ENCODE data around the gene DUSP22.

The DUSP22 gene

GRCh38 chr6:298233-299103 lies 6.2 kb downstream of the DUSP22 start:
- H3K36me3 ChIP-seq (replicated peaks; ENCODE audit: insufficient read depth, low read length) = no peaks in the 10 kb centered on the region
- peak overlapping the region; percentile 59 for H3K27ac ChIP-seq (ENCODE audit: low read length)
- peaks cover 100% of the 10 kb centered on the region for H3K79me2 ChIP-seq (ENCODE audit: low read length)
- H3K27me3 ChIP-seq (replicated peaks; ENCODE audit: insufficient read depth, low read length) = no peaks in the 10 kb centered on the region
- peak overlapping the region; percentile 9; the same call in 1 of the 2 replicates for H3K4me3 ChIP-seq (ENCODE audit: low read length)
- peak overlapping the region; percentile 64 for H3K4me2 ChIP-seq (ENCODE audit: low read depth, low read length)
- peak overlapping the region; percentile 13; the same call in 1 of the 2 replicates for H3K9ac ChIP-seq (ENCODE audit: low read length)
- no peaks in the 10 kb centered on the region for H3K9me3 ChIP-seq (replicated peaks; ENCODE audit: insufficient read depth, low read length)
- TF ChIP-seq EZH2 (optimal IDR thresholded peaks at IDR 0.05; ENCODE audit: low read depth, low read length) (no peak), EZH2phosphoT487 (IDR thresholded peaks at IDR 0.05; ENCODE audit: low read length) (no peak), CTCF (IDR thresholded peaks at IDR 0.05; ENCODE audit: low read length) (no peak)
- H4K20me1 ChIP-seq (ENCODE audit: insufficient read depth, low read length) = no peaks in the 10 kb centered on the region
- DNase-seq = peak; percentile 41
- peaks cover 73% of the 10 kb centered on the region for H3K4me1 ChIP-seq (ENCODE audit: low read length)
- no peaks in the 10 kb centered on the region for H3K9me2 ChIP-seq (replicated peaks; ENCODE audit: insufficient read depth, low read length)
- no peak overlapping the region for H2AFZ ChIP-seq (ENCODE audit: low read length)
- peaks cover 38% of the 10 kb centered on the region for H3F3A ChIP-seq (ENCODE audit: insufficient read depth, low read length)

GRCh38 chr6:299104-299980 lies 7.1 kb downstream of the DUSP22 start:
- TF ChIP-seq EZH2phosphoT487 (IDR thresholded peaks at IDR 0.05; ENCODE audit: low read length) = no peak
- no peak for TF ChIP-seq CTCF (IDR thresholded peaks at IDR 0.05; ENCODE audit: low read length)
- TF ChIP-seq EZH2 (optimal IDR thresholded peaks at IDR 0.05; ENCODE audit: low read depth, low read length) = no peak
- Histone ChIP-seq H3K4me3 (ENCODE audit: low read length) (peak overlapping the region; percentile 9; the same call in 1 of the 2 replicates), H3K9me2 (replicated peaks; ENCODE audit: insufficient read depth, low read length) (no peaks in the 10 kb centered on the region), H4K20me1 (ENCODE audit: insufficient read depth, low read length) (no peaks in the 10 kb centered on the region), H3K36me3 (replicated peaks; ENCODE audit: insufficient read depth, low read length) (no peaks in the 10 kb centered on the region), H3K79me2 (ENCODE audit: low read length) (peaks cover 100% of the 10 kb centered on the region), H3K4me2 (ENCODE audit: low read depth, low read length) (peak overlapping the region; percentile 64), H3F3A (ENCODE audit: insufficient read depth, low read length) (peaks cover 40% of the 10 kb centered on the region), H3K27ac (ENCODE audit: low read length) (peak overlapping the region; percentile 59), H3K27me3 (replicated peaks; ENCODE audit: insufficient read depth, low read length) (no peaks in the 10 kb centered on the region), H3K9me3 (replicated peaks; ENCODE audit: insufficient read depth, low read length) (no peaks in the 10 kb centered on the region), H3K9ac (ENCODE audit: low read length) (peak overlapping the region; percentile 13; the same call in 1 of the 2 replicates), H2AFZ (ENCODE audit: low read length) (no peak overlapping the region), H3K4me1 (ENCODE audit: low read length) (peaks cover 77% of the 10 kb centered on the region)
- DNase-seq = no peak

- Histone ChIP-seq H3K36me3 (replicated peaks; ENCODE audit: insufficient read depth, low read length) (no peaks in the 10 kb centered on the region), H3F3A (ENCODE audit: insufficient read depth, low read length) (peaks cover 47% of the 10 kb centered on the region), H3K9ac (ENCODE audit: low read length) (no peak overlapping the region), H3K9me2 (replicated peaks; ENCODE audit: insufficient read depth, low read length) (no peaks in the 10 kb centered on the region), H3K9me3 (replicated peaks; ENCODE audit: insufficient read depth, low read length) (no peaks in the 10 kb centered on the region), H3K4me3 (ENCODE audit: low read length) (no peak overlapping the region), H3K79me2 (ENCODE audit: low read length) (peaks cover 99% of the 10 kb centered on the region), H4K20me1 (ENCODE audit: insufficient read depth, low read length) (no peaks in the 10 kb centered on the region), H2AFZ (ENCODE audit: low read length) (no peak overlapping the region), H3K27me3 (replicated peaks; ENCODE audit: insufficient read depth, low read length) (no peaks in the 10 kb centered on the region), H3K4me2 (ENCODE audit: low read depth, low read length) (no peak overlapping the region), H3K27ac (ENCODE audit: low read length) (no peak overlapping the region), H3K4me1 (ENCODE audit: low read length) (peaks cover 77% of the 10 kb centered on the region)
- no peak for DNase-seq
- TF ChIP-seq CTCF (IDR thresholded peaks at IDR 0.05; ENCODE audit: low read length) = no peak
- no peak for TF ChIP-seq EZH2phosphoT487 (IDR thresholded peaks at IDR 0.05; ENCODE audit: low read length)
These were observed 7.7 kb downstream of the DUSP22 start for GRCh38 chr6:300026-300425.
